Panc1 (cell line): ENCODE measurements around the gene CACNA1B. TPM values are rescaled to one million over a fixed set of nuclear protein-coding genes. Genes with fewer than 3 reads are reported as not detected.

ENCODE experiments used
- ATAC-seq: fragments of 200-7000 bp; cut with Tn5 transposase; 2 replicates; pipeline ENCODE4 v1.9.1; 2020; ENCODE audit warnings: mild to moderate bottlenecking, moderate library complexity
- BruUV-seq: library from RNA; stranded (reverse); fragments of 400-500 nt; replicated peaks from 2 replicates; lab custom pipeline; 2021; lab: Mats Ljungman, UMichigan
- CTCF ChIA-PET: fragments of 300-600 bp; sonication (Branson Sonifier 250); formaldehyde crosslinking; loops from one replicate; lab custom pipeline; 2022; ENCODE audit warnings: antibody characterized with exemption; lab: Charles Lee
- POLR2A ChIA-PET: fragments of 300-600 bp; sonication (Branson Sonifier 250); formaldehyde crosslinking; loops from one replicate; lab custom pipeline; 2022; ENCODE audit warnings: antibody characterized with exemption; lab: Charles Lee
- DNase-seq: peaks from one replicate; pipeline ENCODE4 v3.0.0-alpha.2; 2010; ENCODE audit warnings: low read depth, low spot score
- H3K27ac ChIP-seq: 2 replicates; pipeline ENCODE4 v1.5.1; 2011; ENCODE audit warnings: mild to moderate bottlenecking, low read length, inconsistent platforms
- H3K27me3 ChIP-seq: fragments of 200-500 bp; sonication (Bioruptor generic); 2 replicates; pipeline ENCODE4 v1.6.0; 2014; ENCODE audit warnings: low read length, inconsistent platforms; ENCODE audit not compliant: control insufficient read depth, insufficient read depth
- H3K36me3 ChIP-seq: fragments of 200-500 bp; sonication (Bioruptor generic); 2 replicates; pipeline ENCODE4 v1.5.1; 2014; ENCODE audit warnings: inconsistent platforms, mild to moderate bottlenecking, low read length, moderate library complexity; ENCODE audit not compliant: control insufficient read depth, insufficient read depth
- H3K4me1 ChIP-seq: 2 replicates; pipeline ENCODE4 v1.5.1; 2011; ENCODE audit warnings: inconsistent platforms, mild to moderate bottlenecking, low read length, moderate library complexity; ENCODE audit not compliant: control insufficient read depth, insufficient read depth
- H3K4me3 ChIP-seq, 2 experiments: 2 replicates each; pipeline ENCODE4 v1.5.1; 2011 to 2012; ENCODE audit warnings: low read depth in 2 of 2, low read length in 2 of 2, mild to moderate bottlenecking in 2 of 2, inconsistent platforms in 1 of 2, moderate library complexity in 1 of 2
- H3K9me3 ChIP-seq: fragments of 200-500 bp; sonication (Bioruptor generic); 2 replicates; pipeline ENCODE4 v1.5.1; 2014; ENCODE audit warnings: low read depth, mild to moderate bottlenecking, inconsistent platforms, low read length, moderate library complexity; ENCODE audit not compliant: control insufficient read depth, insufficient read depth
- CTCF ChIP-seq: fragments of 450-650 bp; IDR thresholded peaks from 2 replicates; pipeline ENCODE4 v1.5.1; 2017; ENCODE audit warnings: mild to moderate bottlenecking
- POLR2AphosphoS5 ChIP-seq: IDR thresholded peaks from 2 replicates; pipeline ENCODE4 v1.6.1; 2012; ENCODE audit warnings: mild to moderate bottlenecking, low read depth, low read length, moderate library complexity
- REST ChIP-seq, 2 experiments: IDR thresholded peaks; 2 replicates each; pipeline ENCODE4 v1.6.1; 2011 to 2012; ENCODE audit warnings: low read depth in 2 of 2, control low read depth in 1 of 2, low read length in 1 of 2, mild to moderate bottlenecking in 1 of 2, moderate library complexity in 1 of 2; ENCODE audit not compliant: insufficient read depth in 1 of 2
- SIN3A ChIP-seq: IDR thresholded peaks from 2 replicates; pipeline ENCODE4 v1.6.1; 2012; ENCODE audit warnings: low read depth, mild to moderate bottlenecking, low read length, moderate library complexity, borderline replicate concordance; ENCODE audit not compliant: insufficient read depth
- TCF7L2 ChIP-seq: IDR thresholded peaks from 2 replicates; pipeline ENCODE4 v1.6.1; 2011; ENCODE audit warnings: mild to moderate bottlenecking, low read depth, low read length, inconsistent platforms
- in situ Hi-C: cut with HindIII; loops from 2 replicates; pipeline ENCODE4 v1.10.0; 2016; ENCODE audit warnings: low sequenced_read_pairs, low pct_unique_long_range_greater_than_20kb
- intact Hi-C: fragments of 100-400 bp; cut with micrococcal nuclease; formaldehyde crosslinking; loops from one replicate; pipeline ENCODE4 v1.10.0; 2022; ENCODE audit not compliant: unreplicated experiment
- total RNA-seq: library from RNA; stranded (reverse); gene quantifications from one replicate; pipeline ENCODE4 v1.2.1, GENCODE V29; 2021; ENCODE audit not compliant: unreplicated experiment

CACNA1B gene
- total RNA-seq, 1 experiment from 2014 or later, result 0.49 TPM

GRCh38 chr9:138015021-138015829 lies 137.6 kb downstream of the CACNA1B start:
- CTCF ChIA-PET, result no interaction called here
- H3K36me3 ChIP-seq, result no peaks in the 10 kb centered on the region
- DNase-seq (no peak), ATAC-seq (no peak)
- no peaks in the 10 kb centered on the region for H3K9me3 ChIP-seq
- H3K4me1 ChIP-seq, result no peaks in the 10 kb centered on the region
- in situ Hi-C loops, result no loop called here
- no TSS peak for BruUV-seq
- no peak overlapping the region for H3K4me3 ChIP-seq
- H3K27ac ChIP-seq, result no peak overlapping the region
- intact Hi-C loops, result no loop called here
- POLR2A ChIA-PET, result no interaction called here
- H3K27me3 ChIP-seq, result no peaks in the 10 kb centered on the region
- TF ChIP-seq TCF7L2 (no peak), CTCF (no peak), SIN3A (no peak), REST (IDR thresholded peaks at IDR 0.05; ENCODE audit: insufficient read depth in 1 of 2, low read depth in 2 of 2, low read length in 1 of 2) (no peak), POLR2AphosphoS5 (no peak)

- CTCF ChIA-PET, result no interaction called here
Measured at GRCh38 chr9:138016406-138017187, 139.0 kb downstream of the CACNA1B start.

More at GRCh38 chr9:138016406-138017187, 139.0 kb downstream of the CACNA1B start:
- Histone ChIP-seq H3K27ac (no peak overlapping the region), H3K9me3 (no peaks in the 10 kb centered on the region), H3K4me1 (no peaks in the 10 kb centered on the region), H3K4me3 (no peak overlapping the region), H3K36me3 (no peaks in the 10 kb centered on the region), H3K27me3 (no peaks in the 10 kb centered on the region)
- POLR2A ChIA-PET, result no interaction called here
- in situ Hi-C loops, result no loop called here
- ATAC-seq (no peak), DNase-seq (no peak)
- intact Hi-C loops, result no loop called here
- TF ChIP-seq TCF7L2, result no peak
- no peak for TF ChIP-seq REST (IDR thresholded peaks at IDR 0.05; ENCODE audit: insufficient read depth in 1 of 2, low read depth in 2 of 2, low read length in 1 of 2)
- no peak for TF ChIP-seq CTCF
- TF ChIP-seq SIN3A, result no peak
- TF ChIP-seq POLR2AphosphoS5, result no peak
- no TSS peak for BruUV-seq
